CD4-positive, alpha-beta T cell treated with Interleukin-10 for 1 hour (primary cell): ENCODE data around the gene ECI1.

ENCODE experiments used
- DNase-seq: peaks from one replicate; pipeline ENCODE4 v3.0.0-alpha.2; 2020

Gene ECI1

GRCh38 chr16:2232094-2232990 is 19.0 kb downstream of the ECI1 start:
- no peak for DNase-seq

GRCh38 chr16:2231016-2231931 is 20.1 kb downstream of the ECI1 start:
- DNase-seq: no peak

- no peak for DNase-seq
Measured at GRCh38 chr16:2230376-2230775, 21.0 kb downstream of the ECI1 start.

GRCh38 chr16:2229632-2230250 is 21.6 kb downstream of the ECI1 start:
- no peak for DNase-seq

- DNase-seq: no peak
Measured at GRCh38 chr16:2229091-2229490, 22.3 kb downstream of the ECI1 start.

GRCh38 chr16:2228161-2228824 is 23.1 kb downstream of the ECI1 start:
- no peak for DNase-seq

GRCh38 chr16:2226918-2227317 is 24.5 kb downstream of the ECI1 start:
- DNase-seq: no peak

GRCh38 chr16:2226245-2226793 is 25.1 kb downstream of the ECI1 start:
- DNase-seq: no peak

GRCh38 chr16:2223942-2224486 is 27.4 kb downstream of the ECI1 start:
- peak; percentile 19 for DNase-seq

GRCh38 chr16:2223221-2223941 is 28.0 kb downstream of the ECI1 start, which contains the start of gene E4F1:
E4F1 (plus strand) TSS chr16:2223591; CDS start chr16:2223614, 23 bp downstream.
- DNase-seq: peak; percentile 99

GRCh38 chr16:2216330-2216729 is 35.1 kb downstream of the ECI1 start:
- DNase-seq: no peak

GRCh38 chr16:2214719-2214968 is 36.7 kb downstream of the ECI1 start, which contains the start of gene PGP:
PGP (minus strand) TSS chr16:2214840; CDS start chr16:2214777, 63 bp downstream.
- no peak for DNase-seq

- DNase-seq: no peak
Measured at GRCh38 chr16:2213817-2214718, 37.3 kb downstream of the ECI1 start.

- no peak for DNase-seq
Measured at GRCh38 chr16:2212362-2213324, 38.7 kb downstream of the ECI1 start.

GRCh38 chr16:2211923-2212347 is 39.5 kb downstream of the ECI1 start:
- DNase-seq: no peak

- no peak for DNase-seq
Measured at GRCh38 chr16:2210386-2211365, 40.7 kb downstream of the ECI1 start, which contains the start of gene BRICD5. BRICD5 (minus strand) TSS chr16:2210863; CDS start chr16:2210833, 30 bp downstream.

- DNase-seq: no peak
Measured at GRCh38 chr16:2210009-2210332, 41.4 kb downstream of the ECI1 start.
